Islet precursor cell (in vitro differentiated cells): ENCODE results near the gene PRDM2.

ENCODE experiments used
- DNase-seq: peaks from one replicate; pipeline ENCODE4 v3.0.0-alpha.2; 2018

Gene PRDM2

GRCh38 chr1:13746342-13746741 is 46.4 kb downstream of the PRDM2 start:
- DNase-seq: no peak

GRCh38 chr1:13748610-13749505 is 48.9 kb downstream of the PRDM2 start:
- DNase-seq: peak; percentile 98

GRCh38 chr1:13749543-13750341 is 49.8 kb downstream of the PRDM2 start:
- no peak for DNase-seq

- no peak for DNase-seq
Observed at GRCh38 chr1:13751458-13751871, 51.5 kb downstream of the PRDM2 start.

- no peak for DNase-seq
Observed at GRCh38 chr1:13751985-13752384, 52.0 kb downstream of the PRDM2 start.

- no peak for DNase-seq
Observed at GRCh38 chr1:13752852-13753251, 52.9 kb downstream of the PRDM2 start.

- DNase-seq: no peak
Observed at GRCh38 chr1:13753636-13754402, 53.8 kb downstream of the PRDM2 start.

- DNase-seq: peak; percentile 75
Observed at GRCh38 chr1:13754510-13755103, 54.6 kb downstream of the PRDM2 start.

GRCh38 chr1:13756557-13757315 is 56.7 kb downstream of the PRDM2 start:
- no peak for DNase-seq

GRCh38 chr1:13757693-13758092 is 57.7 kb downstream of the PRDM2 start:
- no peak for DNase-seq

- no peak for DNase-seq
Observed at GRCh38 chr1:13759072-13759471, 59.1 kb downstream of the PRDM2 start.

- DNase-seq: no peak
Observed at GRCh38 chr1:13760340-13760739, 60.4 kb downstream of the PRDM2 start.

- DNase-seq: no peak
Observed at GRCh38 chr1:13760921-13761320, 60.9 kb downstream of the PRDM2 start.

- no peak for DNase-seq
Observed at GRCh38 chr1:13761883-13762282, 61.9 kb downstream of the PRDM2 start.

- no peak for DNase-seq
Observed at GRCh38 chr1:13762642-13763041, 62.7 kb downstream of the PRDM2 start.

- no peak for DNase-seq
Observed at GRCh38 chr1:13763222-13763621, 63.2 kb downstream of the PRDM2 start.

GRCh38 chr1:13763991-13764390 is 64.0 kb downstream of the PRDM2 start:
- no peak for DNase-seq

- peak; percentile 69 for DNase-seq
Observed at GRCh38 chr1:13764588-13765332, 64.8 kb downstream of the PRDM2 start.

- DNase-seq: no peak
Observed at GRCh38 chr1:13766592-13767564, 66.9 kb downstream of the PRDM2 start.

GRCh38 chr1:13769212-13769611 is 69.2 kb downstream of the PRDM2 start:
- DNase-seq: no peak
